Esophagus muscularis mucosa (tissue), 3 donors: ENCODE measurements around the gene SLCO3A1.

ENCODE experiments used
- POLR2A ChIP-seq: fragments of 450-650 bp; IDR thresholded peaks from one replicate; pipeline ENCODE4 v1.6.1; 2017; ENCODE audit warnings: antibody characterized with exemption, moderate library complexity, mild to moderate bottlenecking, low read depth
- POLR2AphosphoS5 ChIP-seq, 2 donors: sonication (generic); formaldehyde crosslinking; IDR thresholded peaks; one replicate each; pipeline ENCODE4 v1.6.1; 2017; ENCODE audit warnings: antibody characterized with exemption in 2 of 2
- TF ChIP-seq, protein P1 (sequence below), 3 experiments: fragments of 200-600 bp in 2 of 3; fragments of 450-650 bp in 1 of 3; sonication (generic) in 2 of 3; IDR thresholded peaks; one replicate each; pipeline ENCODE4 v1.5.1; 2017 to 2019; ENCODE audit warnings: antibody characterized with exemption in 3 of 3, mild to moderate bottlenecking in 2 of 3, moderate library complexity in 1 of 3

DNA sequence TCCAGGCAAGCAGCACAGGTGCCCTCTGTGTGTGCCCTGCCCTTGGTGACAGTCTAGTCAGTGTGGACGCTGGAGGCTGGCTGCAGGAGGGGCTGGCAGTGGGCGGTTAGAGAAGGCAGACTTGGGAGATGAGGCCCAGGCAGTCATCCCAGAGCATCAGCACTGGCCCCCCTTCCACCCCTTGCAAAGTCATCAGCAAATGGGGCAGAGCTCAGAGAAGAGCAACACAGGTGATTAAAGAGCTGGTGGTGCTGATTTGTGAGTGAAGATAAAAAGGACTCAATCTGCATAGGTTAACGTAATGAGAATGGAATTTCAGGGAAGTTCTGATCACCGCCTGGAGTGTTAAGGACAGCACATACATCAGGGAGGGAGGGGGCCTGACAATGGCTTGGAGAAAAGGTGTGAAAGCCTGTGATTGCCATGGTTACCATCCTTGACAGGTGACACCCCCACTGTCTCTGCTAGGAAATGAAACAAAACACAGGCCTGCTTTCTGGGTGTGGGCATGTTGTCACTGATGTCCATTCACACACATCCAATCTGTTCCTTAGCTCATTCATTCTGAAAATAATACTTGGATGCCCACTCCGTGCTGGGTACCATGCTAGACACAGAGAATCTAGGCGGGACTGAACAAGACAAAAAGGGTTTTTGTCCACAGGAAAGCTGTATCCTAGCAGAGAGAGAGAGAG, 270.6 kb downstream of the SLCO3A1 start:
- TF ChIP-seq POLR2AphosphoS5 (IDR thresholded peaks at IDR 0.05) (no peak), POLR2A (no peak)
- TF ChIP-seq, protein P1, sequence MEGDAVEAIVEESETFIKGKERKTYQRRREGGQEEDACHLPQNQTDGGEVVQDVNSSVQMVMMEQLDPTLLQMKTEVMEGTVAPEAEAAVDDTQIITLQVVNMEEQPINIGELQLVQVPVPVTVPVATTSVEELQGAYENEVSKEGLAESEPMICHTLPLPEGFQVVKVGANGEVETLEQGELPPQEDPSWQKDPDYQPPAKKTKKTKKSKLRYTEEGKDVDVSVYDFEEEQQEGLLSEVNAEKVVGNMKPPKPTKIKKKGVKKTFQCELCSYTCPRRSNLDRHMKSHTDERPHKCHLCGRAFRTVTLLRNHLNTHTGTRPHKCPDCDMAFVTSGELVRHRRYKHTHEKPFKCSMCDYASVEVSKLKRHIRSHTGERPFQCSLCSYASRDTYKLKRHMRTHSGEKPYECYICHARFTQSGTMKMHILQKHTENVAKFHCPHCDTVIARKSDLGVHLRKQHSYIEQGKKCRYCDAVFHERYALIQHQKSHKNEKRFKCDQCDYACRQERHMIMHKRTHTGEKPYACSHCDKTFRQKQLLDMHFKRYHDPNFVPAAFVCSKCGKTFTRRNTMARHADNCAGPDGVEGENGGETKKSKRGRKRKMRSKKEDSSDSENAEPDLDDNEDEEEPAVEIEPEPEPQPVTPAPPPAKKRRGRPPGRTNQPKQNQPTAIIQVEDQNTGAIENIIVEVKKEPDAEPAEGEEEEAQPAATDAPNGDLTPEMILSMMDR (IDR thresholded peaks at IDR 0.05): no peak
